IMR-90 (cell line): ENCODE results near the gene HSD3B2. TPM values are rescaled to one million over a fixed set of nuclear protein-coding genes. Genes with fewer than 3 reads are reported as not detected.

Experiments
- ATAC-seq: fragments of 200-7000 bp; cut with Tn5 transposase; 2 replicates; pipeline ENCODE4 v1.9.1; 2020; ENCODE audit warnings: low read depth, mild to moderate bottlenecking, moderate library complexity
- BruUV-seq: library from RNA; stranded (reverse); fragments of 400-500 nt; replicated peaks from 2 replicates; lab custom pipeline; 2021; lab: Mats Ljungman, UMichigan
- CTCF ChIA-PET: fragments of 300-600 bp; formaldehyde crosslinking; extraction: SDS; loops from one replicate; lab custom pipeline; 2021; ENCODE audit warnings: antibody characterized with exemption; lab: Yijun Ruan, JAX
- POLR2A ChIA-PET: fragments of 300-600 bp; sonication (Branson Sonifier 250); formaldehyde crosslinking; loops from one replicate; lab custom pipeline; 2022; ENCODE audit warnings: antibody characterized with exemption; ENCODE audit not compliant: unreplicated experiment; lab: Charles Lee
- DNase-seq: peaks from one replicate; pipeline ENCODE4 v3.0.0; 2013
- H2AFZ ChIP-seq: replicated peaks from 2 replicates; pipeline ENCODE3; 2013; ENCODE audit warnings: low read length, mild to moderate bottlenecking; ENCODE audit not compliant: poor library complexity
- H2AK5ac ChIP-seq: 2 replicates; pipeline ENCODE4 v1.6.1; 2013; ENCODE audit warnings: low read depth, low read length, inconsistent platforms
- H2AK9ac ChIP-seq: replicated peaks from 2 replicates; pipeline ENCODE3; 2013; ENCODE audit warnings: mild to moderate bottlenecking, low read depth, low read length, moderate library complexity; ENCODE audit not compliant: poor library complexity
- H2BK120ac ChIP-seq: 2 replicates; pipeline ENCODE4 v1.6.1; 2013; ENCODE audit warnings: low read depth, low read length, inconsistent platforms
- H2BK15ac ChIP-seq: 3 replicates; pipeline ENCODE4 v1.6.1; 2013; ENCODE audit warnings: low read depth, low read length, inconsistent platforms
- H2BK20ac ChIP-seq: 2 replicates; pipeline ENCODE4 v1.6.1; 2013; ENCODE audit warnings: low read depth, mild to moderate bottlenecking, inconsistent platforms, low read length, moderate library complexity
- H2BK5ac ChIP-seq: 2 replicates; pipeline ENCODE4 v1.6.1; 2013; ENCODE audit warnings: mild to moderate bottlenecking, low read depth, low read length, inconsistent platforms; ENCODE audit not compliant: poor library complexity, severe bottlenecking
- H3K14ac ChIP-seq: replicated peaks from 2 replicates; pipeline ENCODE4 v1.6.1; 2013; ENCODE audit warnings: low read depth, low read length, inconsistent platforms
- H3K18ac ChIP-seq: 2 replicates; pipeline ENCODE4 v1.6.1; 2013; ENCODE audit warnings: low read depth, low read length, control low read depth
- H3K23ac ChIP-seq: 2 replicates; pipeline ENCODE4 v1.6.1; 2013; ENCODE audit warnings: low read depth, low read length, inconsistent platforms
- H3K27ac ChIP-seq: 2 replicates; pipeline ENCODE4 v1.5.1; 2013; ENCODE audit warnings: mild to moderate bottlenecking, control low read depth, low read length; ENCODE audit not compliant: insufficient read depth
- H3K27me3 ChIP-seq: 2 replicates; pipeline ENCODE4 v1.6.1; 2013; ENCODE audit warnings: low read length; ENCODE audit not compliant: control insufficient read depth, insufficient read depth
- H3K36me3 ChIP-seq: 2 replicates; pipeline ENCODE4 v1.6.1; 2013; ENCODE audit warnings: low read length, mixed read lengths; ENCODE audit not compliant: control insufficient read depth, insufficient read depth
- H3K4ac ChIP-seq: 2 replicates; pipeline ENCODE4 v1.6.1; 2013; ENCODE audit warnings: low read depth, low read length, inconsistent platforms
- H3K4me1 ChIP-seq: 2 replicates; pipeline ENCODE4 v1.6.1; 2013; ENCODE audit warnings: low read length, mixed read lengths; ENCODE audit not compliant: control insufficient read depth, insufficient read depth
- H3K4me2 ChIP-seq: 2 replicates; pipeline ENCODE4 v1.6.1; 2013; ENCODE audit warnings: low read depth, mild to moderate bottlenecking, control low read depth, low read length, moderate library complexity
- H3K4me3 ChIP-seq: 2 replicates; pipeline ENCODE4 v1.5.1; 2013; ENCODE audit warnings: low read depth, mild to moderate bottlenecking, control low read depth, low read length, moderate library complexity; ENCODE audit not compliant: insufficient read depth
- H3K56ac ChIP-seq: 2 replicates; pipeline ENCODE4 v1.6.1; 2013; ENCODE audit warnings: low read length, inconsistent platforms; ENCODE audit not compliant: insufficient read depth; ENCODE audit errors: extremely low read depth
- H3K79me1 ChIP-seq, 2 experiments: 2 replicates each; pipeline ENCODE4 v1.6.1; 2013; ENCODE audit warnings: low read length in 2 of 2, inconsistent platforms in 1 of 2, low read depth in 1 of 2
- H3K9ac ChIP-seq: 2 replicates; pipeline ENCODE4 v1.6.1; 2013; ENCODE audit warnings: low read depth, low read length, control low read depth
- H3K9me1 ChIP-seq: 2 replicates; pipeline ENCODE4 v1.6.1; 2013; ENCODE audit warnings: low read length, inconsistent platforms; ENCODE audit not compliant: insufficient read depth
- H3K9me3 ChIP-seq: 2 replicates; pipeline ENCODE4 v1.6.1; 2013; ENCODE audit warnings: low read length; ENCODE audit not compliant: control insufficient read depth, insufficient read depth
- H4K20me1 ChIP-seq: 2 replicates; pipeline ENCODE4 v1.6.1; 2013; ENCODE audit warnings: low read length, inconsistent platforms; ENCODE audit not compliant: insufficient read depth
- H4K5ac ChIP-seq: 2 replicates; pipeline ENCODE4 v1.6.1; 2013; ENCODE audit warnings: mild to moderate bottlenecking, low read depth, low read length, control low read depth
- H4K8ac ChIP-seq, 2 experiments: 2 replicates each; pipeline ENCODE4 v1.6.1; 2013; ENCODE audit warnings: low read depth in 2 of 2, low read length in 2 of 2, control low read depth in 1 of 2, inconsistent platforms in 1 of 2
- H4K91ac ChIP-seq: 2 replicates; pipeline ENCODE4 v1.6.1; 2013; ENCODE audit warnings: low read depth, low read length, inconsistent platforms; ENCODE audit not compliant: insufficient read depth
- BHLHE40 ChIP-seq: fragments of 150-350 bp; IDR thresholded peaks from 2 replicates; pipeline ENCODE4 v1.6.1; 2016; ENCODE audit warnings: mild to moderate bottlenecking, low read depth, low read length
- CEBPB ChIP-seq: IDR thresholded peaks from 2 replicates; pipeline ENCODE4 v1.6.1; 2012; ENCODE audit warnings: low read depth, low read length, improper control_type of control experiment
- CHD1 ChIP-seq: IDR thresholded peaks from 2 replicates; pipeline ENCODE4 v1.6.1; 2012; ENCODE audit warnings: low read depth, low read length, improper control_type of control experiment
- CTCF ChIP-seq: conservative IDR thresholded peaks from 2 replicates; pipeline ENCODE4 v1.5.1; 2012; ENCODE audit warnings: mild to moderate bottlenecking, low read depth, low read length, improper control_type of control experiment
- FOS ChIP-seq: fragments of 150-350 bp; IDR thresholded peaks from 2 replicates; pipeline ENCODE4 v1.6.1; 2016; ENCODE audit warnings: low read depth, low read length
- MAFK ChIP-seq: IDR thresholded peaks from 2 replicates; pipeline ENCODE4 v1.6.1; 2012; ENCODE audit warnings: low read depth, low read length, improper control_type of control experiment
- MAZ ChIP-seq: IDR thresholded peaks from 2 replicates; pipeline ENCODE4 v1.6.1; 2012; ENCODE audit warnings: low read depth, mild to moderate bottlenecking, low read length, improper control_type of control experiment, moderate library complexity, borderline replicate concordance
- MXI1 ChIP-seq: IDR thresholded peaks from 2 replicates; pipeline ENCODE4 v1.6.1; 2012; ENCODE audit warnings: low read depth, mild to moderate bottlenecking, low read length, moderate library complexity, borderline replicate concordance
- NFE2L2 ChIP-seq: fragments of 150-350 bp; IDR thresholded peaks from 2 replicates; pipeline ENCODE4 v1.6.1; 2016; ENCODE audit warnings: low read depth, mild to moderate bottlenecking, low read length
- POLR2A ChIP-seq: IDR thresholded peaks from 2 replicates; pipeline ENCODE4 v1.6.1; 2012; ENCODE audit warnings: mild to moderate bottlenecking, low read depth, low read length
- RAD21 ChIP-seq: IDR thresholded peaks from 2 replicates; pipeline ENCODE4 v1.6.1; 2012; ENCODE audit warnings: low read length, improper control_type of control experiment
- RCOR1 ChIP-seq: IDR thresholded peaks from 2 replicates; pipeline ENCODE4 v1.6.1; 2012; ENCODE audit warnings: mild to moderate bottlenecking, low read length, improper control_type of control experiment; ENCODE audit not compliant: insufficient replicate concordance
- RFX5 ChIP-seq: IDR thresholded peaks from 2 replicates; pipeline ENCODE4 v1.8.0; 2012; ENCODE audit warnings: low read depth, mild to moderate bottlenecking, low read length, moderate library complexity
- SMC3 ChIP-seq: fragments of 150-350 bp; IDR thresholded peaks from 2 replicates; pipeline ENCODE4 v1.6.1; 2016; ENCODE audit warnings: low read depth, mild to moderate bottlenecking, antibody characterized with exemption, low read length, moderate library complexity
- USF2 ChIP-seq: fragments of 150-350 bp; IDR thresholded peaks from 2 replicates; pipeline ENCODE4 v1.6.1; 2017; ENCODE audit warnings: mild to moderate bottlenecking, antibody characterized with exemption, low read length, low read depth
- WGBS, 2 experiments: methylation state at CpG; one replicate each; pipeline versions ENCODE4 v1.1.5 to v1.1.7; 2013; ENCODE audit warnings: missing lambda C conversion rate in 2 of 2; ENCODE audit not compliant: insufficient read length in 1 of 2; ENCODE audit errors: extremely low coverage in 2 of 2; 5-methylcytosine and 5-hydroxymethylcytosine counted together
- dilution Hi-C: fragments of 300-500 bp; cut with HindIII; formaldehyde crosslinking; loops from one replicate; pipeline ENCODE4 v1.14.3; 2018; ENCODE audit warnings: low sequenced_read_pairs; ENCODE audit not compliant: unreplicated experiment
- in situ Hi-C: fragments of 300-500 bp; cut with MboI; formaldehyde crosslinking; loops from 3 replicates; pipeline ENCODE4 v1.14.3; 2019; ENCODE audit warnings: low sequenced_read_pairs, inconsistent platforms, mixed read lengths
- intact Hi-C: fragments of 100-400 bp; cut with micrococcal nuclease; formaldehyde crosslinking; loops from 2 replicates; pipeline ENCODE4 v1.10.0; 2022
- polyA plus RNA-seq, 3 experiments: library from polyadenylated mRNA; depleted of rRNA; stranded (reverse); fragments of >200 nt; gene quantifications; 2 replicates each; pipeline ENCODE4 v1.2.3, GENCODE V29; 2012; ENCODE audit warnings: low replicate concordance in 1 of 3
- total RNA-seq: library from RNA; depleted of rRNA; stranded (reverse); fragments of >200 nt; gene quantifications from 2 replicates; pipeline ENCODE4 v1.2.3, GENCODE V29; 2012
- TF ChIP-seq, protein P1 (sequence below): fragments of 150-350 bp; IDR thresholded peaks from 2 replicates; pipeline ENCODE4 v1.6.1; 2016; ENCODE audit warnings: low read depth, mild to moderate bottlenecking, low read length, moderate library complexity, borderline replicate concordance

Gene HSD3B2
- total and polyA plus RNA-seq, 2 of the 4 experiments (the other 2 are of a cell fraction): not detected

DNA sequence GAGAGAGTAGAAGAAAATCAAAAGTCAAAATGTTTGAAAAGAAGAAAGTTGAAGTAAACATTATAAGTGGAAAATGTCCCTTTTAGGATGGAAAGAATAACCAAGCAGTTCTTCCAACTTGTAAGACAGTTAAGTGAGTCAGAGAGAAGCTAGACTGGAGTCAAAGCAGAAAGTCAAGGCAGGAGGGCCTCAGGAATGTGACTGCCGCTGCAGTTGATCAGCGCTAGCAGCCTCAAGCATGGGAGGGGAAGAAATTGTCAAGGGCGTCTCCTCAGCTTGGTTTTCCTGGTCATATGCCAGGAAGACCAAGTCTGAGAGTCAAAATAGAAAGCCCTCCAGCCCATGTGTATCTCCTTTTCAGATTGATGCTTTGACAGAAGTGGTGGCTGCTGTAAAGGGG, 23.2 kb upstream of the HSD3B2 start:
- intact Hi-C loops (no loop called here), dilution Hi-C loops (no loop called here), in situ Hi-C loops (no loop called here)
- no peak overlapping the region for H3K27ac ChIP-seq
- no peak overlapping the region for H3K56ac ChIP-seq
- H4K5ac ChIP-seq: no peak overlapping the region
- H2AFZ ChIP-seq: no peak overlapping the region
- no peaks in the 10 kb centered on the region for H3K9me3 ChIP-seq
- no peaks in the 10 kb centered on the region for H3K27me3 ChIP-seq
- no peak overlapping the region for H2AK9ac ChIP-seq
- WGBS, 2 experiments: 47% methylated on average over 2 of the region's 3 CpGs; no CpG with 5 or more reads in 1 of the 2 experiments
- no peak overlapping the region for H3K4me2 ChIP-seq
- H3K9me1 ChIP-seq: no peaks in the 10 kb centered on the region
- no peak overlapping the region for H4K91ac ChIP-seq
- no TSS peak for BruUV-seq
- H3K4ac ChIP-seq: no peak overlapping the region
- no peak for TF ChIP-seq NFE2L2
- TF ChIP-seq BHLHE40: no peak
- no peak for TF ChIP-seq FOS
- no peak for TF ChIP-seq USF2
- no peak for TF ChIP-seq MXI1
- TF ChIP-seq SMC3: no peak
- no peak for TF ChIP-seq CTCF
- TF ChIP-seq MAFK: no peak
- TF ChIP-seq CHD1: no peak
- no peak for TF ChIP-seq RFX5
- no peak for TF ChIP-seq CEBPB
- no peak for TF ChIP-seq MAZ
- no peak for TF ChIP-seq RCOR1
- TF ChIP-seq, protein P1, sequence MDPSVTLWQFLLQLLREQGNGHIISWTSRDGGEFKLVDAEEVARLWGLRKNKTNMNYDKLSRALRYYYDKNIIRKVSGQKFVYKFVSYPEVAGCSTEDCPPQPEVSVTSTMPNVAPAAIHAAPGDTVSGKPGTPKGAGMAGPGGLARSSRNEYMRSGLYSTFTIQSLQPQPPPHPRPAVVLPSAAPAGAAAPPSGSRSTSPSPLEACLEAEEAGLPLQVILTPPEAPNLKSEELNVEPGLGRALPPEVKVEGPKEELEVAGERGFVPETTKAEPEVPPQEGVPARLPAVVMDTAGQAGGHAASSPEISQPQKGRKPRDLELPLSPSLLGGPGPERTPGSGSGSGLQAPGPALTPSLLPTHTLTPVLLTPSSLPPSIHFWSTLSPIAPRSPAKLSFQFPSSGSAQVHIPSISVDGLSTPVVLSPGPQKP: no peak
- no peak for TF ChIP-seq POLR2A
- no peak for TF ChIP-seq RAD21
- no peak for DNase-seq
- no peak overlapping the region for H3K9ac ChIP-seq
- ATAC-seq: no peak
- no peak overlapping the region for H3K18ac ChIP-seq
- H2BK120ac ChIP-seq: no peak overlapping the region
- no peaks in the 10 kb centered on the region for H3K36me3 ChIP-seq
- H2BK5ac ChIP-seq: no peak overlapping the region
- POLR2A ChIA-PET: no interaction called here
- H3K4me3 ChIP-seq: no peak overlapping the region
- CTCF ChIA-PET: no interaction called here
- no peaks in the 10 kb centered on the region for H4K20me1 ChIP-seq
- no peak overlapping the region for H2AK5ac ChIP-seq
- no peak overlapping the region for H3K23ac ChIP-seq
- no peak overlapping the region for H4K8ac ChIP-seq
- no peaks in the 10 kb centered on the region for H3K4me1 ChIP-seq
- no peaks in the 10 kb centered on the region for H3K79me1 ChIP-seq
- no peak overlapping the region for H3K14ac ChIP-seq
- no peak overlapping the region for H2BK20ac ChIP-seq
- H2BK15ac ChIP-seq: no peak overlapping the region
